Duodenal mucosa (tissue), 2 donors: Measurements from ENCODE around the gene TBX1.

Source experiments
- H3K27ac ChIP-seq: one replicate; pipeline ENCODE4 v1.7.0; 2013; ENCODE audit warnings: low read depth, low read length
- H3K27me3 ChIP-seq, 2 donors: one replicate each; pipeline ENCODE4 v1.7.0; 2013; ENCODE audit warnings: low read length in 2 of 2, control low read depth in 1 of 2; ENCODE audit not compliant: insufficient read depth in 2 of 2, control insufficient read depth in 1 of 2
- H3K36me3 ChIP-seq, 2 donors: one replicate each; pipeline ENCODE4 v1.7.0; 2013; ENCODE audit warnings: low read length in 2 of 2, control low read depth in 1 of 2; ENCODE audit not compliant: insufficient read depth in 2 of 2, control insufficient read depth in 1 of 2
- H3K4me1 ChIP-seq, 2 donors: one replicate each; pipeline ENCODE4 v1.7.0; 2013; ENCODE audit warnings: low read length in 2 of 2, control low read depth in 1 of 2; ENCODE audit not compliant: insufficient read depth in 2 of 2, control insufficient read depth in 1 of 2
- H3K4me3 ChIP-seq, 2 donors: one replicate each; pipeline ENCODE4 v1.7.0; 2013; ENCODE audit warnings: low read length in 2 of 2, low read depth in 1 of 2
- H3K9ac ChIP-seq, 2 donors: one replicate each; pipeline ENCODE4 v1.7.0; 2013; ENCODE audit warnings: low read length in 2 of 2, low read depth in 1 of 2
- H3K9me3 ChIP-seq, 2 donors: one replicate each; pipeline ENCODE4 v1.7.0; 2013; ENCODE audit warnings: low read length in 2 of 2, control low read depth in 1 of 2; ENCODE audit not compliant: control insufficient read depth in 1 of 2

The TBX1 gene

GRCh38 chr22:19784384-19785175 is 24.0 kb downstream of the TBX1 start:
- Histone ChIP-seq H3K9ac (no peak overlapping the region), H3K4me1 (no peaks in the 10 kb centered on the region), H3K36me3 (no peaks in the 10 kb centered on the region), H3K4me3 (no peak overlapping the region), H3K9me3 (no peaks in the 10 kb centered on the region), H3K27ac (no peak overlapping the region), H3K27me3 (peaks cover 0 to 6% of the 10 kb centered on the region in 2 donors)

GRCh38 chr22:19785461-19786263 is 25.1 kb downstream of the TBX1 start:
- Histone ChIP-seq H3K9ac (no peak overlapping the region), H3K27me3 (peaks cover 0 to 6% of the 10 kb centered on the region in 2 donors), H3K4me1 (no peaks in the 10 kb centered on the region), H3K36me3 (no peaks in the 10 kb centered on the region), H3K4me3 (no peak overlapping the region), H3K9me3 (no peaks in the 10 kb centered on the region), H3K27ac (no peak overlapping the region)

GRCh38 chr22:19786264-19786585 is 25.6 kb downstream of the TBX1 start:
- Histone ChIP-seq H3K9me3 (no peaks in the 10 kb centered on the region), H3K4me1 (no peaks in the 10 kb centered on the region), H3K27ac (no peak overlapping the region), H3K27me3 (peaks cover 0 to 6% of the 10 kb centered on the region in 2 donors), H3K36me3 (no peaks in the 10 kb centered on the region), H3K4me3 (no peak overlapping the region), H3K9ac (no peak overlapping the region)

- no peak overlapping the region for H3K4me3 ChIP-seq
- peaks cover 0 to 3% of the 10 kb centered on the region in 2 donors for H3K27me3 ChIP-seq
Observed at GRCh38 chr22:19786959-19787848, 26.6 kb downstream of the TBX1 start.

GRCh38 chr22:19787849-19788141 is 27.2 kb downstream of the TBX1 start:
- Histone ChIP-seq H3K27me3 (no peaks in the 10 kb centered on the region), H3K9ac (no peak overlapping the region), H3K4me1 (no peaks in the 10 kb centered on the region), H3K36me3 (no peaks in the 10 kb centered on the region), H3K4me3 (no peak overlapping the region), H3K9me3 (peaks cover 0 to 5% of the 10 kb centered on the region in 2 donors), H3K27ac (no peak overlapping the region)

More at GRCh38 chr22:19786959-19787848, 26.6 kb downstream of the TBX1 start:
- Histone ChIP-seq H3K27ac (no peak overlapping the region), H3K4me1 (no peaks in the 10 kb centered on the region), H3K36me3 (no peaks in the 10 kb centered on the region), H3K9me3 (peaks cover 0 to 5% of the 10 kb centered on the region in 2 donors), H3K9ac (no peak overlapping the region)

GRCh38 chr22:19788661-19789225 is 28.2 kb downstream of the TBX1 start:
- no peak overlapping the region for H3K4me3 ChIP-seq
- no peaks in the 10 kb centered on the region for H3K36me3 ChIP-seq
- no peaks in the 10 kb centered on the region for H3K27me3 ChIP-seq
- no peak overlapping the region for H3K27ac ChIP-seq
- H3K4me1 ChIP-seq: no peaks in the 10 kb centered on the region
- H3K9ac ChIP-seq: no peak overlapping the region
- peaks cover 0 to 5% of the 10 kb centered on the region in 2 donors for H3K9me3 ChIP-seq

GRCh38 chr22:19789406-19789805 is 28.8 kb downstream of the TBX1 start:
- no peak overlapping the region for H3K4me3 ChIP-seq
- peaks cover 0 to 5% of the 10 kb centered on the region in 2 donors for H3K9me3 ChIP-seq
- H3K9ac ChIP-seq: no peak overlapping the region
- H3K36me3 ChIP-seq: no peaks in the 10 kb centered on the region
- no peak overlapping the region for H3K27ac ChIP-seq
- H3K27me3 ChIP-seq: no peaks in the 10 kb centered on the region
- H3K4me1 ChIP-seq: no peaks in the 10 kb centered on the region

GRCh38 chr22:19789828-19790227 is 29.2 kb downstream of the TBX1 start:
- H3K9me3 ChIP-seq: peaks cover 0 to 5% of the 10 kb centered on the region in 2 donors
- H3K27me3 ChIP-seq: no peaks in the 10 kb centered on the region
- no peaks in the 10 kb centered on the region for H3K4me1 ChIP-seq
- H3K27ac ChIP-seq: no peak overlapping the region
- no peaks in the 10 kb centered on the region for H3K36me3 ChIP-seq
- H3K4me3 ChIP-seq: no peak overlapping the region
- H3K9ac ChIP-seq: no peak overlapping the region

GRCh38 chr22:19791243-19791642 is 30.7 kb downstream of the TBX1 start:
- Histone ChIP-seq H3K36me3 (no peaks in the 10 kb centered on the region), H3K4me3 (no peak overlapping the region), H3K27ac (no peak overlapping the region), H3K9me3 (peaks cover 0 to 5% of the 10 kb centered on the region in 2 donors), H3K27me3 (no peaks in the 10 kb centered on the region), H3K9ac (no peak overlapping the region), H3K4me1 (no peaks in the 10 kb centered on the region)
